ENCODE results near the gene CDH20. TPM values are rescaled to one million over a fixed set of nuclear protein-coding genes. Genes with fewer than 3 reads are reported as not detected.

Gene CDH20
- total and polyA plus RNA-seq, 2 of the 4 experiments (the other 2 are of a cell fraction): not detected

- TF ChIP-seq ELK1 (IDR thresholded peaks at IDR 0.05; ENCODE audit: borderline replicate concordance, low read depth, low read length) (no peak), MAFK (IDR thresholded peaks at IDR 0.05; ENCODE audit: low read depth, low read length) (no peak), MAZ (IDR thresholded peaks at IDR 0.05; ENCODE audit: borderline replicate concordance, low read depth, low read length) (no peak), USF2 (IDR thresholded peaks at IDR 0.05; ENCODE audit: low read depth, low read length) (no peak), MXI1 (IDR thresholded peaks at IDR 0.05; ENCODE audit: borderline replicate concordance, low read depth, low read length) (no peak)
Observed at GRCh38 chr18:61572084-61572655, 238.9 kb downstream of the CDH20 start (continued).
